Measurements from ENCODE around the gene PRTG. TPM values are rescaled to one million over a fixed set of nuclear protein-coding genes. Genes with fewer than 3 reads are reported as not detected.

Gene PRTG
- total and polyA plus RNA-seq, 12 donors: 0.40 to 4.3 (median 2.8) TPM

- Histone ChIP-seq H3K4me3 (no peak overlapping the region), H3K27me3 (no peaks in the 10 kb centered on the region), H3K4me1 (replicated peaks in 1 of 2) (no peaks in the 10 kb centered on the region), H3K36me3 (replicated peaks in 1 of 2) (no peaks in the 10 kb centered on the region), H3K9me3 (replicated peaks in 1 of 3) (peaks cover 0 to 8% (median 0%) of the 10 kb centered on the region in 3 donors), H3K27ac (no peak overlapping the region)
- WGBS, 4 donors: 85 to 89% (median 87%) methylated on average over 1 of the region's 1 CpG
- intact Hi-C loops (cut with DNase I): no loop called here
- TF ChIP-seq, protein P1, sequence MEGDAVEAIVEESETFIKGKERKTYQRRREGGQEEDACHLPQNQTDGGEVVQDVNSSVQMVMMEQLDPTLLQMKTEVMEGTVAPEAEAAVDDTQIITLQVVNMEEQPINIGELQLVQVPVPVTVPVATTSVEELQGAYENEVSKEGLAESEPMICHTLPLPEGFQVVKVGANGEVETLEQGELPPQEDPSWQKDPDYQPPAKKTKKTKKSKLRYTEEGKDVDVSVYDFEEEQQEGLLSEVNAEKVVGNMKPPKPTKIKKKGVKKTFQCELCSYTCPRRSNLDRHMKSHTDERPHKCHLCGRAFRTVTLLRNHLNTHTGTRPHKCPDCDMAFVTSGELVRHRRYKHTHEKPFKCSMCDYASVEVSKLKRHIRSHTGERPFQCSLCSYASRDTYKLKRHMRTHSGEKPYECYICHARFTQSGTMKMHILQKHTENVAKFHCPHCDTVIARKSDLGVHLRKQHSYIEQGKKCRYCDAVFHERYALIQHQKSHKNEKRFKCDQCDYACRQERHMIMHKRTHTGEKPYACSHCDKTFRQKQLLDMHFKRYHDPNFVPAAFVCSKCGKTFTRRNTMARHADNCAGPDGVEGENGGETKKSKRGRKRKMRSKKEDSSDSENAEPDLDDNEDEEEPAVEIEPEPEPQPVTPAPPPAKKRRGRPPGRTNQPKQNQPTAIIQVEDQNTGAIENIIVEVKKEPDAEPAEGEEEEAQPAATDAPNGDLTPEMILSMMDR (IDR thresholded peaks at IDR 0.05): no peak
- no peak for TF ChIP-seq POLR2A (IDR thresholded peaks at IDR 0.05)
- no peak for DNase-seq
Measured at GRCh38 chr15:55615445-55615844, 127.5 kb downstream of the PRTG start.

DNA sequence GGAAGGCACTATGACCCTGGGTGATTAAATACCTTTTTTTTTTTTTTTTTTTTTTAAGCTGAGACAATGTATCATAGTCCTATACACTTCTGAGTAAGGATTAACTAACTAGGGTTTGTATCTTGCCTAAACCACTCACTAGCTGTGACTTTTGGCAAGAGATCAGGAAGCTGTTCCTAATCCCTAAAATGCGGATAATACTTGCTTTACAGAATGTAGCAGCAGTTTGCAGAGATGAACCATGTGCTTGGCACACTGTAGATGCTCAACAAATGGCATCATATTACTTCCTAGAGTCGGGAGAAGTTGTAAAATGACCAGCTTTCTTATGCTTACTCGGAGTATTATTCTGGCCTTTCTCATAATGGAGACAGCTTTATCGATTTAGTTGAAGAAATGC lies 129.2 kb downstream of the PRTG start:
- Histone ChIP-seq H3K4me1 (replicated peaks in 1 of 2) (no peaks in the 10 kb centered on the region), H3K27ac (no peak overlapping the region), H3K36me3 (replicated peaks in 1 of 2) (no peaks in the 10 kb centered on the region), H3K27me3 (no peaks in the 10 kb centered on the region), H3K9me3 (replicated peaks in 1 of 3) (peaks cover 0 to 8% (median 0%) of the 10 kb centered on the region in 3 donors), H3K4me3 (no peak overlapping the region)
- 86 to 89% (median 89%) methylated on average over 4 of the region's 4 CpGs for WGBS, 4 donors
- TF ChIP-seq, protein P1 (IDR thresholded peaks at IDR 0.05): no peak
- TF ChIP-seq POLR2A (IDR thresholded peaks at IDR 0.05): no peak
- intact Hi-C loops (cut with DNase I): no loop called here
- no peak for DNase-seq

DNA sequence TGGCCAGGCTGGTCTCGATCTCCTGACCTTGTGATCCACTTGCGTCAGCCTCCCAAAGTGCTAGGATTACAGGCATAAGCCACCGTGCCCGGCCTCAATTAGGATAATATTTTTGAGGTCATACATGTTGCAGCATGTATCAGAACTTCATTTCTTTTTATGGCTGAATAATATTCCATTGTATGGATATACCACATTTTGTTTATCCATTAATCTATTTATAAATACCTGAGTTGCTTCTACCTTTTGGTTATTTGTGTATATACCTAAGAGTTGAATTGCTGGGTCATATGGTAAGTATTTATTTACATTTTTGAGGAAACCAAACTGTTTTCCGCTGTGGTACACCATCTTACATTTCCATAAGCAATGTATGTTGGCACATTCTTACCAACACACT lies 136.7 kb downstream of the PRTG start:
- H3K4me1 ChIP-seq (replicated peaks in 1 of 2): no peaks in the 10 kb centered on the region
- intact Hi-C loops (cut with DNase I): no loop called here
- no peak overlapping the region for H3K4me3 ChIP-seq
- TF ChIP-seq, protein P1 (IDR thresholded peaks at IDR 0.05): no peak
- no peak for TF ChIP-seq POLR2A (IDR thresholded peaks at IDR 0.05)
- H3K36me3 ChIP-seq (replicated peaks in 1 of 2): no peaks in the 10 kb centered on the region
- no peaks in the 10 kb centered on the region for H3K27me3 ChIP-seq
- no peak overlapping the region for H3K27ac ChIP-seq
- WGBS, 4 donors: 88 to 91% (median 90%) methylated on average over 5 of the region's 5 CpGs
- DNase-seq: no peak
- peaks cover 0 to 7% (median 0%) of the 10 kb centered on the region in 3 donors for H3K9me3 ChIP-seq (replicated peaks in 1 of 3)

- no peaks in the 10 kb centered on the region for H3K27me3 ChIP-seq
- intact Hi-C loops (cut with DNase I): no loop called here
- no peaks in the 10 kb centered on the region for H3K36me3 ChIP-seq (replicated peaks in 1 of 2)
- no peaks in the 10 kb centered on the region for H3K9me3 ChIP-seq (replicated peaks in 1 of 3)
- no peak overlapping the region for H3K4me3 ChIP-seq
- no peak overlapping the region for H3K27ac ChIP-seq
- no peak for DNase-seq
- no peaks in the 10 kb centered on the region for H3K4me1 ChIP-seq (replicated peaks in 1 of 2)
- WGBS, 4 donors: 70 to 75% (median 73%) methylated on average over 5 of the region's 5 CpGs
- TF ChIP-seq, protein P1 (IDR thresholded peaks at IDR 0.05): no peak
- TF ChIP-seq POLR2A (IDR thresholded peaks at IDR 0.05): no peak
Measured at GRCh38 chr15:55601374-55601773, 141.6 kb downstream of the PRTG start.

Data from adrenal gland (tissue), 12 donors.